GM18526 (cell line): ENCODE results near the gene ABCC4.

Source experiments
- POLR2A ChIP-seq: IDR thresholded peaks from 3 replicates; pipeline ENCODE4 v1.6.1; 2011; ENCODE audit not compliant: insufficient read length; ENCODE audit errors: extremely low read depth

Gene ABCC4

DNA sequence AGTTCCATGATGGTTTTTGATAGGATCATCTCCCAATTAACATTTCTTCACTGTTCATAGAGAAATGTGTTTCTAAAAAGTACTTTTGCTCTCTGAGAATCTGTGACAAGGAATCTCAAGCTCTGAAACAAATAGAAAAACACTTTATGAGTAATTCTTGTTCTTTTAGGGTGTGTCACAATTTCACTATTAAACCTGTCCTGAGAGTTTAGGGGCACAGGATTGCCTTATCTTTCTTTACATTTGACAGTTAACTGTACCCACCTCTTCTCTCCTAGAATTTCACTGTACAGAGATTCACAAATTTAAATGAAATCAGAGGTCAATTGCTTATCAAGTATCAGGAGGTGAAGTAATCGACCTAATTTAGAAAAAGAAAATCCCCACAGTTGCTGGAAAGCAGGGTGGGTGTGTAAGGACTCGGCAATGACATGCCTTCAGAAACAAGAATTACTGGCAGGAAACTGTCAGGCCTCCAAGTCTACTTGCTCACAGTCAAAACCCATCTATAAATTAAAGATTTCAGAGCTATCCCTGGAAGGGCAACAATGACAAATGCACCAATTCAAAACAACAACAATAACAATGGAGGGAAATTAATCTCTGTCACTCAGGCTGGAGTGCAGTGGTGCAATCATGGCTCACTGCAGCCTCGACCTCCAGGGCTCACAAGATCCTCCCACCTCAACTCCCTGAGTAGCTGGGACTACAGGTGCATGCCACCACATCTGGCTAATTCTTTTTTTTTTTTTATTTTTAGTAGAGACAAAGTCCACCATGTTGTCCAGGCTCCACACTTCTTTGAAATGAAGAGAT is 250.2 kb downstream of the ABCC4 start:
- no peak for TF ChIP-seq POLR2A

DNA sequence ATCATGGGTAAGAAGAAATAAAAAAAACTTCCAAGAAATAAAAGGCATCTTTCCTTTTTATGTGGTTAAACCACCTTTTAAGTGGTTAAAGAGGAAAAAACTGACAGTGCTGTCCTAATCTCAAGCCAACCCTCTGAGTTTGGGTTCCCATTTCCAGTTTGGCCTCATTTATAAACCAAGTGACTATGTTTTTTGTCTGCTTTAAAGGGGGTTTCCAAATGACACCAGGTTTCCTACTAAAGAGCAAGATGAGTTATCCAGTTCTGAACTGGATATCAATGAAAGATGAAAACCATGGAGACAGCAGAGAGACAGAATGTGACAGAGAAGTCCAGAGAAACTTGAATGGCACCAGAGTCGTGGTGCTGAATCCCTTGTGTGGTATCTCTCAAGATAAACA is 251.5 kb downstream of the ABCC4 start:
- no peak for TF ChIP-seq POLR2A

GRCh38 chr13:95044452-95045205 is 256.6 kb downstream of the ABCC4 start:
- TF ChIP-seq POLR2A: no peak

DNA sequence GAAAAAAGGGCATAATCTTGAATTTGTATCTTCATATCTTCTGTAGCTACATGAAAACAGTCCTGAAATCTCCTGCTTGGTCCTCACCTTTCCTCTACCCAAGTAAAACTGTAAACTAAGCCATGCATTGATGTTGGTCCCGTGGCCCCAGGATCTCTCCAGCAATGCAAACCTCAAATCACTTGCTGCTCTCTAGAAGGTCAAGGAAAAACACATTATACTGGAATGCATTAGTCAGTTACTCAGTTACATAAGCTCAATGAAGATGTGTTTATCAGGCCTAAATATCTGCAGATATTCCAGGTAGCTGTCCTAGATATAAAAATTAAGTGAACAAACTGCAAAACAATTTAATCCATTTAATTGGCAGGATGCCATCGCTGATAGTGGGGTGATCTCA is 261.8 kb downstream of the ABCC4 start:
- TF ChIP-seq POLR2A: no peak

- TF ChIP-seq POLR2A: no peak
Observed at GRCh38 chr13:95038949-95039348, 262.3 kb downstream of the ABCC4 start.

DNA sequence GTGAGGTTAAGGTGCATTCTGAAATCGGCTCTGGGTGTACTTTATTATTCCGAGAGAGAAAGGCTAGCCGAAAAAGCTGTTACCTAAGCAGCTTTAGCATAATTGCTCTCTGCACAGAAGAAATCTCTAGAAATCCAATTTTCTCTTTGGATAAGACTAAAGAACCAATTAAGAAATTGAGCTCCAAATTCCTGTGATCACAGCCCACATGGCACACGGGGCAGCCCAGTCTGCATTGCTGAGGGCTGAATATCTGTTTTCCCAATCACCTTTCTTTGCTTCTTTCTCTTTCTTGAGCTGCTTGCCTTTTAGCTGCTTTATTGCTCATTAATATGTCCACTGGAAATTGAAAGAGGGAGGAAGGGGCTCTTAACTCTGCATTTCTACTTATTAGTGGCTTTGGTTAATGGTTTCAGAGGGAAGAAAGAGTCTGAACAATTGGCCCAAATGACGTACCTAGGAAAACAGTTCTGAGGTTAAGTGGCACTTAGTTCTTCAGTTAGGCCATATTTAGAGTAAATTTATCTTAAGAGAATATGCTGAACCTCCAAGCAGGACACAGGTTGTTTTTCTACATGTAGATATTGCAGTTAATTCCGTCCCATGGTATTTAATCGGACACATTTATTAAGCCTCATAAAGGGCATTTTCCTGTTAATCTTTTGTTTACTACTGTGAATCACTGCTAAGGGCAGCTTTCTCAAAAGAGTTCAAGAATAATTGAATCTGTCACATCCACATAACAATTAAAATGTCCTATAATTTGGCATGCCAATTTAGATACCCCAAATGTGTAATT is 265.7 kb downstream of the ABCC4 start:
- TF ChIP-seq POLR2A: no peak

DNA sequence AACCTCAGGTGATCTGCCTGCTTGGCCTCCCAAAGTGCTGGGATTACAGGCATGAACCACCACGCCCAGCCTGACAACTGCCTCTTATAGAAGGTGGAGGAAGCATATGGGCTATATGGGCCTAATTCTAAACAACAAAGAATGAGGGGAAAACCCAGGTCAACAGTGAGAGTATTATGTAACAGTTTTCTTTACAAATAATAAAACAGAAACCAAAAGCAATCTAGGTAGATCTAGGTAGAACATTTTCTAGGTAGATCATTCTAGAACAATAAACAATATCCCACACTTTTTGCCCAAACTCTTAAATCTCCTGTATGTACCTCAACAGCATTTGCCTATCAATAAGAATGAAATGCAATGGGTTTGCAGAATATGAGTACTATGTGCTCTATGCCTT is 267.4 kb downstream of the ABCC4 start:
- no peak for TF ChIP-seq POLR2A

DNA sequence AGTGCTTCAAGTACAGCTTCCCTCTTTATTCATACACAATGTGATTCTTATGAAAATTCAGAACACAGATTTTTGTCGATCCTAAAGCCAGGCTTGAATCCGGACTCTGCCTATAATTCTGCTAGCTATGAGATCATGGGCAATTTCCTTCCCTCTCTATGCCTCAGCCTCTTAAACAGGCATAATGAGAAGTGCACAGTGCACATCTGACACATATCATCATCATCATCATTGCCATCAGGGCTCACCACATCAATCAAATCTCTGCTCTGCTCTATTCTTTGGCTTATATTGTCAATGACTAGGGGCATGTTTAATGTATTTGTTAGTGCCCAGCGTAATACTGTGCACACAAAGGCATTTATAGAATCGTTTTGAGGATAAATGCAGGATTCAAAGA is 269.1 kb downstream of the ABCC4 start:
- TF ChIP-seq POLR2A: no peak

- TF ChIP-seq POLR2A: no peak
Observed at GRCh38 chr13:95030821-95031343, 270.4 kb downstream of the ABCC4 start.

DNA sequence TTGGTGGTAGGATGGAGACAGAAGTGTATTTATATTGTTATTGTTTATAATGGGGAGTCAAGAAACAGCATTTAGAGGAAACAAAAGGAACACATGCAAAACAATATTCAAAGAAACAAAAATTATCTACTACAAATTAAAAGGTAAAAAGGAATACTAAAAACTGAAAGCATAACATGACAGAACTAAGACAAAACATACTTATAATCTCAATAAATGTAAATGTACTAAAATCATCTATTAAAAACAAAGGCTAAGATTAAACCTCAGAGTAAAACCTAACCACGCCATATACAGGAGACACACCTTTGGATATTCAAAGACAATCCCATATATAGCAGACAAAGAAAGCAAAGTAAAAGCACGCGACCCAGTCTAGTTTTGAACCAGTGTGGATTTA is 273.6 kb downstream of the ABCC4 start:
- TF ChIP-seq POLR2A: no peak

DNA sequence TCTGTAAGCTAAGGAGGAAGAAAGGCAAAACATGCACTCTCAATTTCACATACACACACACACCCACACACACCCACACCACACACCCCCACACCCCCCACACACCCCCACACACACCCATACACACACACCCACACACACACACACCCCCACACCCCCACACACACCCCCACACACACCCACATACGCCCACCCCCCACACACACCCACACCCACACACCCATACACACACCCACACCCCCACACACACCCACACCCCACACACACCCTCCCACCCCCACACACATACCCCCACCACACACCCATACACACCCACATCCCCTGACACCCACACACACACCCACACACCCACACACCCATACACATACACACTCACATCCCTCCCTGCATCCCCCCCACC is 276.1 kb downstream of the ABCC4 start:
- no peak for TF ChIP-seq POLR2A

- no peak for TF ChIP-seq POLR2A
Observed at GRCh38 chr13:95023405-95023804, 277.8 kb downstream of the ABCC4 start.

GRCh38 chr13:95020298-95020987 is 280.8 kb downstream of the ABCC4 start:
- no peak for TF ChIP-seq POLR2A

DNA sequence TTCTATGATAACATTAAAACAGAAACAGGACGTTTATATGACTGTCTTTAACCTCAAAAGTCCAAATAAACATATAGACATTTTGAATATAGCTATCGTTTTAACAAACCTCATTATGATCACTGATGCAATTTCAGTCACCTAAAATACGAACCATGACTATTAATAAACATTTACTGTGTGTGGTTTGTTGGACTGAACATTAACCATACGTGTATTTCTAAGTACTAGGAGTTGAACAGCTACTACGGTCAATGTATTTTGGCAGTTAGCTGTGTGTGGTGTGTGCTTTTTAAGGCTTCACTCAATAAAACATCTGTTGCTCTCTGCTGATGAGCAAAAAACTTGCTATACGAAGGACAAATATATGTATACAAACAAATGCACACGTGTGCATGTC is 281.4 kb downstream of the ABCC4 start:
- TF ChIP-seq POLR2A: no peak

- TF ChIP-seq POLR2A: no peak
Observed at GRCh38 chr13:95007322-95007721, 293.9 kb downstream of the ABCC4 start.

DNA sequence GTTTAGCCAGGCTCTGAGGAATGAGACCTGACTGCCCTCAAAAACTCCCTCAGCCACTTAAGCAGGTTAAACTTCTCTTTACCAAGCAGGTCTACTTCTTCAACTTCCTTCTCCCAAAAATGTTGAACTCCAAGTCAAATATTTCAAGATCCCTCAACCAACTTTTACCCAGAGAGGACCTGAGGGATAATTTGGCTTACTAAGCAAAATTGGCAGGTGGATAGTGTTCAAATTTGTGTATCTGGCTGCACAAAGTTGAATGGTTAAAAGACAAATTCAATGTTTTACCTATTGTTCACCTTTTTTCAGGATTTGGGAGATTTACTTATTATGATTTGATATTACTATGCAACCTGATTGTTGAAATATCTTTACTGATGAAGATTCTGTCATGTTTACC is 296.0 kb downstream of the ABCC4 start:
- no peak for TF ChIP-seq POLR2A
